Measurements from ENCODE around the gene BAZ1A. TPM values are rescaled to one million over a fixed set of nuclear protein-coding genes. Genes with fewer than 3 reads are reported as not detected.
"Not testable (repeated sequence)": the region's sequence is repeated elsewhere in the genome, so short reads cannot be mapped to it uniquely, and the experiment has no call there.

BAZ1A gene
- total RNA-seq, 1 experiment from 2014 or later, result 24.2 TPM

DNA sequence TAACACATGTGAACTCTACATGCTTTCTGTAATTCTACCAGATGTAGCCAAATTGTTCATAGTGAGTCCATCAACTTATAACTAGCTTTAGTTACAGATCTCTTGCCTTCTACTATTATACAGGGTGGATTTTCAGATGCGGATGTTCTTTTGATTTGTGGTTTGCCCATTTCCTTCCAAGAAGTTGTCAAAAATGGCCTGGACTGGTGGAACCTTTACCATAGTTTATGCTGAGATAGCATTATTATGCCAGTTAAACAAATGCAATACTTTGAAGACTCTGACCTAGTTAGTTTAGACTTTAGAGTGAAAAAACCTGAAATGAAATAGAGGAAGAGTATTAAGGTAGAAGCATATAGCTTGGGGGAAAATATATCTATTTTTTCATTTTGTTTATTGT is 133.3 kb downstream of the BAZ1A start:
- no peaks in the 10 kb centered on the region for H3K9me3 ChIP-seq (ENCODE audit: control insufficient read depth in 1 of 2, insufficient read depth in 1 of 2, low read depth in 1 of 2, low read length in 2 of 2)
- H2AFZ ChIP-seq (ENCODE audit: low read depth, low read length, poor library complexity, severe bottlenecking), result no peak overlapping the region
- no peak overlapping the region for H3K4me2 ChIP-seq (ENCODE audit: low read length)
- H3K9ac ChIP-seq (ENCODE audit: low read length), result no peak overlapping the region
- H3K27ac ChIP-seq (ENCODE audit: low read depth, low read length), result no peak overlapping the region
- H3K4me1 ChIP-seq (ENCODE audit: control insufficient read depth in 1 of 2, insufficient read depth in 2 of 2, low read length in 2 of 2), result no peaks in the 10 kb centered on the region
- H4K20me1 ChIP-seq (ENCODE audit: insufficient read depth), result no peaks in the 10 kb centered on the region
- DNase-seq (ENCODE audit: low read depth, low spot score), result no peak
- intact Hi-C loops (cut with micrococcal nuclease), result no loop called here
- H3K4me3 ChIP-seq (replicated peaks in 1 of 2; ENCODE audit: low read depth in 1 of 2, low read length in 2 of 2), result no peak overlapping the region
- no peaks in the 10 kb centered on the region for H3K27me3 ChIP-seq (ENCODE audit: insufficient read depth, low read length)
- H3K9me2 ChIP-seq (ENCODE audit: insufficient read depth), result no peaks in the 10 kb centered on the region
- ATAC-seq, result no peak
- H3K36me3 ChIP-seq (ENCODE audit: control insufficient read depth in 1 of 2, insufficient read depth in 2 of 2, low read length in 2 of 2), result no peaks in the 10 kb centered on the region
- ChIA-PET POLR2A (no interaction called here), RAD21 (ENCODE audit: low non-redundant PET in 1 of 2, low total read pairs in 2 of 2, uncharacterized antibody in 2 of 2, unreplicated experiment in 2 of 2) (interaction anchor here in 1 of 2 experiments (0.7 kb wide), 1 partner anchor 928 kb away, joined by 7 read pairs; no protein-coding TSS in a partner anchor), CTCF (no interaction called here)
- no peak for TF ChIP-seq SP1 (IDR thresholded peaks at IDR 0.05; ENCODE audit: low read depth)
- no peak for TF ChIP-seq YY1 (IDR thresholded peaks at IDR 0.05; ENCODE audit: extremely low read depth, insufficient replicate concordance, low read depth, low read length)
- no peak for TF ChIP-seq EZH2phosphoT487 (IDR thresholded peaks at IDR 0.05; ENCODE audit: borderline replicate concordance)
- TF ChIP-seq, protein P1, sequence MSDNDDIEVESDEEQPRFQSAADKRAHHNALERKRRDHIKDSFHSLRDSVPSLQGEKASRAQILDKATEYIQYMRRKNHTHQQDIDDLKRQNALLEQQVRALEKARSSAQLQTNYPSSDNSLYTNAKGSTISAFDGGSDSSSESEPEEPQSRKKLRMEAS (IDR thresholded peaks at IDR 0.05), result no peak
- TF ChIP-seq RAD21 (IDR thresholded peaks at IDR 0.05; ENCODE audit: low read depth), result no peak
- no peak for TF ChIP-seq JUND (IDR thresholded peaks at IDR 0.05)
- no peak for TF ChIP-seq ATF3 (IDR thresholded peaks at IDR 0.05)
- TF ChIP-seq EZH2 (IDR thresholded peaks at IDR 0.05), result no peak
- no peak for TF ChIP-seq ZBTB33 (IDR thresholded peaks at IDR 0.05; ENCODE audit: extremely low read depth, insufficient replicate concordance, low read length)
- no peak for TF ChIP-seq TCF7L2 (IDR thresholded peaks at IDR 0.05; ENCODE audit: borderline replicate concordance, extremely low read depth, insufficient read depth, insufficient read length)
- no peak for TF ChIP-seq REST (IDR thresholded peaks at IDR 0.05; ENCODE audit: low read depth)
- TF ChIP-seq SRF (IDR thresholded peaks at IDR 0.05; ENCODE audit: low read depth), result no peak
- TF ChIP-seq CBX3 (IDR thresholded peaks at IDR 0.05; ENCODE audit: low read depth), result no peak
- BruUV-seq (replicated peaks), result no TSS peak
- no peaks in the 10 kb centered on the region for H3K79me2 ChIP-seq (ENCODE audit: insufficient read depth, low read length)

GRCh38 chr14:34740139-34740538 is 135.0 kb downstream of the BAZ1A start:
- H4K20me1 ChIP-seq (ENCODE audit: insufficient read depth); BruUV-seq (replicated peaks); ATAC-seq; H3K9me2 ChIP-seq (ENCODE audit: insufficient read depth); H3K79me2 ChIP-seq (ENCODE audit: insufficient read depth, low read length); H3K4me2 ChIP-seq (ENCODE audit: low read length); POLR2A ChIA-PET; H3K36me3 ChIP-seq (ENCODE audit: control insufficient read depth in 1 of 2, insufficient read depth in 2 of 2, low read length in 2 of 2); RAD21 ChIA-PET (ENCODE audit: low non-redundant PET in 1 of 2, low total read pairs in 2 of 2, uncharacterized antibody in 2 of 2, unreplicated experiment in 2 of 2); DNase-seq (ENCODE audit: low read depth, low spot score); H3K27me3 ChIP-seq (ENCODE audit: insufficient read depth, low read length); H3K9me3 ChIP-seq (ENCODE audit: control insufficient read depth in 1 of 2, insufficient read depth in 1 of 2, low read depth in 1 of 2, low read length in 2 of 2); H3K4me1 ChIP-seq (ENCODE audit: control insufficient read depth in 1 of 2, insufficient read depth in 2 of 2, low read length in 2 of 2); intact Hi-C loops (cut with micrococcal nuclease); H3K27ac ChIP-seq (ENCODE audit: low read depth, low read length); H3K4me3 ChIP-seq (replicated peaks in 1 of 2; ENCODE audit: low read depth in 1 of 2, low read length in 2 of 2); H3K9ac ChIP-seq (ENCODE audit: low read length); H2AFZ ChIP-seq (ENCODE audit: low read depth, low read length, poor library complexity, severe bottlenecking): not testable (repeated sequence)
- CTCF ChIA-PET, result interaction anchor here (0.7 kb wide), 1 partner anchor 17 kb away, joined by 3 read pairs; no protein-coding TSS in a partner anchor

Data from HCT116 (cell line).